Chondrocyte (in vitro differentiated cells): ENCODE results near the gene MC1R. TPM values are rescaled to one million over a fixed set of nuclear protein-coding genes. Genes with fewer than 3 reads are reported as not detected.
"Not testable (repeated sequence)": the region's sequence is repeated elsewhere in the genome, so short reads cannot be mapped to it uniquely, and the experiment has no call there.

ENCODE experiments used
- DNase-seq: peaks from one replicate; pipeline ENCODE4 v3.0.0; 2021; ENCODE audit warnings: mixed read lengths, low spot score
- H3K27ac Mint-ChIP-seq: one replicate; pipeline ENCODE4 v1.8.0; 2021; ENCODE audit warnings: mild to moderate bottlenecking, moderate library complexity, mixed read lengths; ENCODE audit not compliant: unreplicated experiment
- H3K27me3 Mint-ChIP-seq: 2 replicates; pipeline ENCODE4 v1.8.0; 2021; ENCODE audit warnings: low read depth, mixed read lengths
- H3K36me3 Mint-ChIP-seq: 2 replicates; pipeline ENCODE4 v1.8.0; 2021; ENCODE audit warnings: low read depth, mixed read lengths
- H3K4me1 Mint-ChIP-seq: 2 replicates; pipeline ENCODE4 v1.8.0; 2021; ENCODE audit warnings: low read depth, mild to moderate bottlenecking, mixed read lengths
- H3K4me3 Mint-ChIP-seq: one replicate; pipeline ENCODE4 v1.8.0; 2021; ENCODE audit warnings: mild to moderate bottlenecking, moderate library complexity, mixed read lengths; ENCODE audit not compliant: unreplicated experiment
- H3K9me3 Mint-ChIP-seq: 2 replicates; pipeline ENCODE4 v1.8.0; 2021; ENCODE audit warnings: low read depth, mixed read lengths
- CTCF ChIP-seq: fragments of 200-600 bp; sonication (generic); IDR thresholded peaks from 2 replicates; pipeline ENCODE4 v1.5.0; 2021; ENCODE audit warnings: antibody characterized with exemption, mild to moderate bottlenecking, moderate library complexity
- total RNA-seq: library from RNA; stranded (reverse); gene quantifications from 3 replicates; pipeline ENCODE4 v1.2.1, GENCODE V29; 2021

The MC1R gene
- total RNA-seq, 1 donor from 2014 or later = 4.2 TPM

DNA sequence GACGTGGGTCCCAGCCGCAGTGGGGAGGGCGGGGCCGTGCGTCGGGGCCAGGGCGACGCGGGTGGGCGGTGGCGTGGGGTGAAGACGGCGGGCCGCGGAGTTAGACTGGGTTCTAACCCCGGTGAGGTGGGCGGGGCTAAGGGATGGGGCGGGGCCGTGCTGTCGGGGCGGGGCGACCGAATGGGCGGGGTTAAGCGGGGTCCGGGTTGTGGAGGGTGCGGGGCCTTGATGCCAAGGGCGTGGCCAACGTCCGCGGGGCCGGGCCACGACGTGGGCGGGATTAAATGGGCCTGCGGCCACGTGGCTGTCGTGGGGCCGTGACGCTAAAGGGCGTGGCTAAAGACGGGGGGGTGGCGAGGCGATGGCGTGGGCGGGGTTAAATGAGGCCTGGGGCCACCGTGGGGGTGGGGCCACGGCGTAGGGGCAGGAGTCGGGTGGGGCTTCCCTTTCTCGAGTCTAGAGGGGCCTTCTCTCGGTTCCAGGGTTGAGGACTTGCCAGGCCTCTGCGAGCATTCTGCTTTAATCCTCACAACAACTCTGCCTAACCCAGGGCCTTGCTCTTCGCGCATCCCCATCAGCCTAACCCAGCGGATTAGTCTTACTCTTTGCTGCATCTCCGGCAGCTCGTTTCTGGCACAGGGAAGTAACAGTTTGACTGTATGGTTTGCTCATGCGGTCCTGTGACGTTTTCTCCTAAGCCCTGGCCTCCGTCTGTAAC, 44.5 kb upstream of the MC1R start:
- peaks cover 17% of the 10 kb centered on the region for H3K4me1 Mint-ChIP-seq
- peak overlapping the region; percentile 99 for H3K27ac Mint-ChIP-seq
- DNase-seq = no peak
- TF ChIP-seq CTCF = no peak
- H3K9me3 Mint-ChIP-seq = no peaks in the 10 kb centered on the region
- H3K27me3 Mint-ChIP-seq = no peaks in the 10 kb centered on the region
- peak overlapping the region; percentile 87 for H3K4me3 Mint-ChIP-seq
- peaks cover 2% of the 10 kb centered on the region for H3K36me3 Mint-ChIP-seq

DNA sequence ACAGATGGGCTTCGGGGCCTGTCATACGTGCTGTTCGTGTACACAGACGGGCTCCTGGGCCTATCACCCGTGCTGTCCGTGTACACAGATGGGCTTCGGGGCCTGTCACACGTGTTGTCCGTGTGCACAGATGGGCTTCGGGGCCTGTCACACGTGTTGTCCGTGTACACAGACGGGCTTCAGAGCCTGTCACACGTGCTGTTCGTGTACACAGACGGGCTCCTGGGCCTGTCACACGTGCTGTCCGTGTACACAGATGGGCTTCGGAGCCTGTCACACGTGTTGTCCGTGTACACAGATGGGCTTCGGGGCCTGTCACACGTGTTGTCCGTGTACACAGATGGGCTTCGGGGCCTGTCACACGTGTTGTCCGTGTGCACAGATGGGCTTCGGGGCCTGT, 39.5 kb upstream of the MC1R start:
- peaks cover 14% of the 10 kb centered on the region for H3K36me3 Mint-ChIP-seq
- H3K4me3 Mint-ChIP-seq, H3K27ac Mint-ChIP-seq, H3K27me3 Mint-ChIP-seq, DNase-seq, H3K9me3 Mint-ChIP-seq: not testable (repeated sequence)
- peaks cover 12% of the 10 kb centered on the region for H3K4me1 Mint-ChIP-seq

GRCh38 chr16:89880477-89881367, 37.9 kb upstream of the MC1R start:
- H3K4me1 Mint-ChIP-seq = no peaks in the 10 kb centered on the region
- no peaks in the 10 kb centered on the region for H3K27me3 Mint-ChIP-seq
- DNase-seq = no peak
- H3K36me3 Mint-ChIP-seq = peaks cover 21% of the 10 kb centered on the region
- no peak overlapping the region for H3K4me3 Mint-ChIP-seq
- no peak for TF ChIP-seq CTCF
- H3K9me3 Mint-ChIP-seq = no peaks in the 10 kb centered on the region
- H3K27ac Mint-ChIP-seq = no peak overlapping the region

DNA sequence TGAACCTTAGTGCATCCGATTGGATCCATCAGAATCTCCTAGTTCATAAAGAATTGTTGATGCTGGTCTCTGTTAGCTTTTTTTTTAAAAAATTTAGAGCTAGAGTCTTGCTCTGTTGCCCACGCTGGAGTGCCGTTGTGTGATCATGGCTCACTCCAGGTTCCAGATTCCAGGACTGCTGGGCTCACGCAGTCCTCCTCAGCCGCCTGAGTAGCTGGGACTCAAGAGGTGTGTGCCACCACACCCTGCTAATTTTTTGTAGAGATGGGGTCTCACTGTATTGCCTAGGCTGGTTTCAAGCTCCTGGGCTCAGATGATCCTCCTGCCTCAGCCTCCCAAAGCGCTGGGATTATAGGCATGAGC, 37.3 kb upstream of the MC1R start:
- Mint-ChIP-seq H3K4me3 (no peak overlapping the region), H3K4me1 (no peaks in the 10 kb centered on the region), H3K9me3 (no peaks in the 10 kb centered on the region), H3K27ac (no peak overlapping the region), H3K36me3 (peaks cover 21% of the 10 kb centered on the region), H3K27me3 (no peaks in the 10 kb centered on the region)
- DNase-seq = no peak
- TF ChIP-seq CTCF = no peak

- Mint-ChIP-seq H3K27ac (no peak overlapping the region), H3K4me1 (no peaks in the 10 kb centered on the region), H3K9me3 (no peaks in the 10 kb centered on the region), H3K36me3 (peaks cover 33% of the 10 kb centered on the region), H3K4me3 (no peak overlapping the region), H3K27me3 (no peaks in the 10 kb centered on the region)
- TF ChIP-seq CTCF = no peak
- DNase-seq = no peak
These were observed 35.2 kb upstream of the MC1R start for GRCh38 chr16:89883346-89884040.
